NCI-H526 (cell line): ENCODE data around the gene SERTAD1.
"Not testable (repeated sequence)": the region's sequence is repeated elsewhere in the genome, so short reads cannot be mapped to it uniquely, and the experiment has no call there.

ENCODE experiments used
- DNase-seq, 2 experiments: peaks; one replicate each; lab custom pipeline; 2025; lab: John Stamatoyannopoulos, UW

SERTAD1 gene

DNA sequence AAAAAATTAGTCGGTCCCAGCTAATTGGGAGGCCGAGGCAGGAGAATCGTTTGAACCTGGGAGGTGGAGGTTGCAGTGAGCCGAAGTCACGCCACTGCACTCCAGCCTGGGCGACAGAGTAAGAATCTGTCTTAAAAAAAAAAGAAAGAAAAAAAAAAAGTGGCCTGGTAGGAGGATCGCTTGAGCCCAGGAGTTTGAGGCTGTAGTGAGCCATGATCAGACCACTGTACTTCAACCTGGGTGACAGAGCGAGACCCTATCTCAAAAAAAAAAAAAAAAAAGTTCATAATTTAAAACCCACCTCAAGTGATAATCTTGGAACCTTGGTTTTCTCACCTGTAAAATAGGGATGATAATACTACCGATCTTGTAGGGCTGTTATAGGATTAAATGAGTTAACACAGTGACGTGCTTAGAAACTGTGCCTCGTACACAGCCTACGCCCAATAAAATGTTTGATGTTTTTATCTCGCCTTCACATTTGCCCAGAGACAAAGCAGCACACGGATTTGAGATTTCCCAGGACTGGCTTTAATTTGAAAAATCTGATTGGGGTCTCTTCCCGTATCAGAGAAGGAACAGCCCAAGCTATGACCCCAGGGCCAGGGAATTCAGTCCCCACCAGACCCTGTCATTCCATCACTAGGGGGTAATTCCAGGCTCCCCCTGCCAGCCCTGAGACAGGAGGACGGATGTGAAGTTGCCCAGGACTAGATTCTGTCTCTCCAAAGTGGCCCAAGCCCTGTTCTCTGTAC is 3.6 kb downstream of the SERTAD1 start:
- no peak for DNase-seq

DNA sequence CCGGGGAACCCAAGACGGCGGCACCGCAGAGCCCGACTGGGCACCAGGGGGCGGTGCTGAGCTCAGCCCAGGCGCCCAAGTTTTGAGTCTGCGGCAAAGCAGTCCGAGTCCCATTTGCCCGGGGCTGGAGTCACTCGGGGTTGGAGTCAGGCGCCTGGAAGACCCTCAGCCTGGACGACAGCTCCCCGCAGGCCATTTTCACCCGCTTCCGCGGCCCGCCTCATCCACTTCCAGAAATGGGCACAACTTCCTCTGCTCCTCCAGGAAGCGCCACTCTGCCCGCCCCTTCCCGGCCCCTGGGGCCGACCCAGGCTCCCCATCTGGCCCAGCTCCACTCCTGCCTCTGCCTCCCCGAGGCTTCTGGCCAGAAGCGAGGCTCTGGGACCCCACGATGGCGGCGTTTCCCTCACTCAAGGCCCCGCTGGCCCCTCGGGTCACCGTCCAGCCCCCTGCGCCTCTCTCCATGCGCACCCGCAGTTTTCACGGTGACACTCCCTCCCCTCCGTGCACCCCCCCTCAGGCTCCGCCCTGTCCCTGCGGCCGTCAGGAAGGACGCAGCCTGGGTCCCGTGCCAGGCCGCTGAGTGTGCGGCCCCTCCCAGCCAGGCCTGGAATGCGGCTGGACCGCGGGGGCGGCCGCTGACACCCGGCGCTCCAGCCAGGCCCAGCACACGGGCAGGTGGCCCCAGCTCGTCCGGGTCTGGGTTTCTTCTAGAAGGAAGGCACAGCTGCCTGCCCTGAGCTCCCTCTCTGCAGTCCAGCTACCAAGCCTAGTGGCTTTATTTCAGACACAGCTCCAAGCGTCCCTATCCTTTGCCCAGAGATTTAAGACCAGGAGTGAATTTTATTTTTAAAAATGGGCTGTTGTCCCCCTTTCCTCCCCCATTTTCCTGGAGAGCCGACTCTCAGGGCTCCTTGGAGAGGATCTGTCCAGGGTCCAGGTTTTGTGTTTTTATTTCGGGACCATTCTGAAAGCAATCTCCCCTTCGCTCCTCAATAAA is 4.7 kb downstream of the SERTAD1 start:
- peak; percentile 71 to 95 for DNase-seq

DNA sequence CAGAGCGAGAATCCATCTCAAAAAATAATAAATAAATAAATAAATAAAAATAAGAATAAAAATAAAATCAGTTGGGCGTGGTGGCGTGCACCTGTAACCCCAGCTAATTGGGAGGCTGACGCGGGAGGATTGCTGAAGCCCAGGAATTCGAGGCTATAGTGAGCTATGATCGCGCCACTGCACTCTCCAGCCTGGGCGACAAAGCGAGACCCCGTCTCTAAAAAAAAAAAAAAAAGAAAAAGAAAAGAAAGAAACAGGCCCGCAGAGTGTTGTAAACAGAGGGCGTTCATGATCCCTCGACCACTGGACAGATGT is 5.4 kb downstream of the SERTAD1 start:
- no peak for DNase-seq

DNA sequence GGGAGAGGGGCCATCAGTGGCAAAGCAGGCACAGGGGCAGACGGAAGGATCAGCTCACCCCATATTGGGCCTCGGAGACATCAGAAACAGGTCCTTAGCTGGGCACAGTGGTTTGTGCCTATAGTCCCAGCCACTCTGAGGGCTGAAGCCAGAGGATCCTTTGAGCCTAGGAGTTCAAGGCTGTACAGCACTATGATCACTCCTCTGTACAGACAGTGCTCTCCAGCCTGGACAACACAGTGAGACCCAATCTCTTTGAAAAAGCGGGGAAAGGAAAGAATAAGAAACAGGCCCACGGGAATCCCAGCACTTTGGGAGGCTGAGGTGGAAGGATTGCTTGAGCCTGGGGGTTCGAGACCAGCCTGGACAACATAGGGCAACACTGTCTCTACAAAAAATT is 6.0 kb downstream of the SERTAD1 start:
- DNase-seq, result no peak

DNA sequence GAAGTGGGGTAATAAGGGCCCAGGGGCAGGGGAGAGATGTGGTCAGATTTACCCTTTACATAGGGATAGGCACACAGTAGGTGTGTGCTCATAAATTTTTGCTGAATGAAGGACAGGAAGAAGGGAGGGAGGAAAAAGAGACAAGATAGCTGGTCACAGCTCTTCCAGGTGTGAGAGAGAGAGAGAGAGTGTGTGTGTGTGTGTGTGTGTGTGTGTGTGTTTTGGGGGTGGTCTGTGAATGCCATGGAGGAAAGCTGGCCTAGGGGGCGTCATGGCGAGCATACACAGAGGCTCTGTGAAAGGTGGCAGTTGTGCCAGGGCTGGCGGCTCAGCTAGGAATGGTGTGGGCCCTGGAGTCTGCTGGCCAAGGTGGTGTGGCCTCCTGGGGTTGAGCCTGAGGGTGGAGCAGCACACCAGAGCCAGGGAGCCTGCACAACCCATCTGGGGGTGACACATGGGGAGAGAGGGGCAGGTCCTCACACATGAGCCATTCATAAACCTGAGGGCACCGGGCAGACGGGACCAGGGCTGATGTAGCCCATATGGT is 6.7 kb downstream of the SERTAD1 start:
- DNase-seq, result no peak

DNA sequence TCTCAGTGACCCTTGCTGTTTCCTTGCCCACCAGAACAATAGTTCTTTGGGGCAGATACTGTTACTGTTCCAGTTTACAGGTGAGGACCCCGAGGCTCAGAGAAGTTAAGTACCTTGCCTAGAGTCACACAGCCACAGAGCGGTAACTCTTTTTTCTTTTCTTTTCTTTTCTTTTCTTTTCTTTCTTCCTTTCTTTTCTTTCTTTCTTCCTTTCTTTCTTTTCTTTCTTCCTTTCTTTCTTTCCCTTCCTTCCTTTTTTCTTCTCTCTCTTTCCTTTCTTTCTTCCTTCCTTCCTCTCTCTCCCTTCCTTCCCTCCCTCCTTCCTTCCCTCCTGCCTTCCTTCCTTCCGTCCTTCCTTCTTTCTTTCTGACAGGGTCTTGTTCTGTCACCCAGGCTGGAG is 7.8 kb downstream of the SERTAD1 start:
- no peak for DNase-seq

DNA sequence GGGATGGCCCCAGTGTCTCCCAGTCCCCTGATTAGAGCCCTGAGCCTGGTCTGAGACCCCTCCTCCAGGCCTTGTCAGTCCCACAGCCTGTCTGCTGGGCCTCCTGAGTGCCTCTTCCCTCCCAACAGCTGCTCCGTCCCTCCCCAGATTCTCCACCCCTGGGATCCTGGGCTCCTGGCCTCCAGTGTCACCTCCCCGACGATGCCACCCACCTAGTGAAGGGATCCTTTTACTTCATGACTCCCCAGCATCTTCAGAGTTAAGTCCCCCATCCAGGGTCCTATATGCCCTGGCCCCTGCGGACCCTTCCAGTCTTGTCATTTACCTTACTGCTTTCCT is 8.2 kb downstream of the SERTAD1 start:
- no peak for DNase-seq

DNA sequence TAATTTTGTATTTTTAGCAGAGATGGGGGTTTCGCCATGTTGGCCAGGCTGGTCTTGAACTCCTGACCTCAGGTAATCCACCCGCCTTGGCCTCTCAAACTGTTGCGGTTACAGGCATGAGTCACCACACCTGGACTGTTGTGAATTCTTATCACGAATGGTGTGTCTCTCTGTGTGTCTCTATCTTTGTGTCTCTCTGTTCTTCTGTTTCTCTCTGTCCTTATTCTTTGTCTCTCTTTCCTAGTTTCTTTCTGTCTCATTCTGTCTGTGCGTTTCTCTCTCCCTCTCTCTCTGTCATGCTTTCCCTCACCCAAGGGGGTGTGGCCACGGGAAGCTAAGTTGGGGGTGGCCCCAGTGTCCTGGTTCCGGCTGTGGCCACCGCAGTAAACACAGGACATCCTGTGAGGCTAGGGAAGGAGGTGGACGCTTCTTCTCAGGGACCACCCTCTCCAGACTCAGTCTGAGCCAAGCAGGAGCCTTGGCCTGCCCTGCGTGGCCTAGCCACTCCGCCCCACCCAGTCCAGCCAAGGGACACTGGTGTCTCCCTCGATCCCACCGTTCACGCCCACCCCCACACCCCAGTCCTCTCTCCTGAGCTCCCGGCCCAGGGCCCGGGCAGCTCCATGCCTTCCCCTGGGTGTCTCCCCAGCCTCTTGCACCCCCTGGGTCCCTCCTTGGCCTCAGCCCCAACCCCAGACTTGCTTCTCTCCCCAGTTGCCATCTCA is 8.7 kb downstream of the SERTAD1 start:
- no peak for DNase-seq

DNA sequence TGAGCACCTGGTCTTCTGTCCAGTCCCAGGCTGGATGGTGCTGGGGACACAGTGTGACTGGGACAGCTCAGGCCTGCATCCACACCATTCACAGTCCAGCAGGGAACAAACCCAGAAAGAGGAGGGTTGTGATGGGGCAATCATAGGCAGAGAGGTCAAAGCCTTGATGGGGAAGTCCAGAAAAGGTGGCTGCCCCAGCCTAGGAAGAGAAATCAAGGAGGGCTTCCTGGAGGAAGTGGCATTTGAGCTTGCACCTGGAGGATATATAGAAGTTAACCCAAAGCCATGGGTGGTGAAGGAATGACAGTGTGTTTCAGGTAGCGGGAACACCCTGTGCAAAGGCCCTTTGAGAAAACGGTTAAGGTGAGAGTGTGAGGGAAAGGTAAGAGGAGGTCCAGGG is 10.0 kb downstream of the SERTAD1 start:
- no peak for DNase-seq

DNA sequence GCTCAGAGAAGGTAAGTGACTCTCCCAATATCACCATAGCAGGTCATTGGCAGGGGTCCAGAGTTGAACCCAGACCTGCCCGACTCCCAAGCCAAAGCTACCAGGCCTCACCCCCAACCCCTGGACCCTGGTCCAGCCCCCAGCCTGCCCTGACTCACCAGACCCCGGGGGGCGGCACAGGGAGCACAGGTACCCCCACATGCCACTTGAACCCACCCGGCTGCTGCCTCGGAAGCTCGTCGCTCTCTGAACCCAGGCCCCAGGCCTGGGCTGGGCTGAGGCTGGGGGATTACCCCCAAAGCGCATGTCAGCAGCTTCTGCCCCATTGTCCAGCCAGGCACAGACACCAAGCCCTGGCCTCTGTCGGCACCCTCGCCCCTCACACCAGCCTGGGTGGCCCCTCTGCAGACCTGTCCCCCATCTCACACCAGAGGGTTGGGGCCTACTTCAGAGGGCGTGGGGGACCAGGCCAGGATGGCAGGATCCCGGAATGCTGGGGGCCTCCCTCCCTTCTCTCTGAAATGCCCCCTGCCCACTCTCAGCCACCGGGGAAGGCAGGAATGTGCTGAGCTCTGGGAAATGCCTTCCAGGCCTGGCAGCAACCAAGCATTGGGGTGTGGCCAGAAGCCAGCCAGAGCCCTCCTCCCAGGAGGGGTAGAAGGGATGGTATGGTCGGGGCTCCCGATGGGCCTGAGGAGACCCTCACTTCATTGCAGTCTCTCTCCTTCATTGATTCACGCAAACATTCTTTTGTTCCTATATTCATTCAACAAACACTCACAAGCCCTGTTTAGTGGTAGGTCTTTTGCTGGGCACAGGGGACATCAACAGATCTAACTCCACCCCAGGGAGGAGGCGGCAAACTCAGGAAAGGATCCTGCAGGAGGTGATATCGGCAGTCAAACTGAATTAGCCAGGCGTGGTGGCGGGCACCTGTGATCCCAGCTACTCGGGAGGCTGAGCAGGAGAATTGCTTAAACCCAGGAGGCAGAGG is 11.0 kb downstream of the SERTAD1 start:
- DNase-seq, result no peak

DNA sequence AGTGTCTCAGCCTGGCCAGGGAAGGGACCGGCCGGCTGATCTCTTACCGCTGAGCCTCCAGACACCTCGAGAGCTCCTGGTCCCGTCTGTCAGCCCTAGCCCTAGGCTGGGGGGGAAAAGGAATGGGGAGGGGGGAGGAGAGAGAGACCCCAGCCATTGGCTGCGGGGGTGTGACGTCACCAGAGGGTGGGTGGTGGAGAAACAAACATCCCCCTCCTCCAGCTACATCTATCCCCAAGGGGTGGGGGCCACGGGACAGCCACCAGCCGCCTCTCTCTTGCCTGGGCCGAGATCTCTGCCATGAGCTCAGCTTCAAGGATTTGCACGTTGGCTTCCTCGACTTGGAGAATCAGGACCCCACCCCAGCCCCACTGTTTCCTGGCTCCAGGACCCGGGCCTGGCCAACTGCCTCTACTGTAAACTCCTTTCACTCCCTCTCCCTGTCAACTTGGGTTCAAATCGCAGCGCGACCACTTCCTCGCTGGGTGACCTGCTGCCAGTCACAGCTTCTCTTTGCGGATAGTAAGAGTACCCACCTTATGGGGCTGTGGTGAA is 12.4 kb downstream of the SERTAD1 start, which contains the start of gene PRX:
TSS of gene PRX (minus strand) at position 88 of the 555 bp plus-strand sequence. CDS start 5,446 bp downstream, outside the sequence.
- no peak for DNase-seq

DNA sequence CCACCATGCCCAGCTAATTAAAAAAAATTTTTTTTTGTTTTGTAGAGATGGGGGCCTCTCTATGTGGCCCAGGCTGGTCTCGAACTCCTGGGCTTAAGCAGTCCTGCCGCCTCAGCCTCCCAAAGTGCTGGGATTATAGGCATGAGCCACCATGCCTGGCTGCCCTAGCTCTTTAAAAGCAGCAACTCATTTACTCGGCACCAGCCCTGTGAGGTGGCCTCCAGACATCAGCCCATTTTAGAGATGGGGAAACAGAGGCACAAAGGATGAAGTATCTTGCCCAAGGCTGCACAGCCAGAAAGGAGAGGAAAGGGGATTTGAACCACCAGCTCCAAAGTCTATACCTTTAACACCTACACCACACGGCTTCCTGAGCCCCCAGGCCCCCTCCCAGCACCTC is 12.9 kb downstream of the SERTAD1 start:
- DNase-seq, result no peak

DNA sequence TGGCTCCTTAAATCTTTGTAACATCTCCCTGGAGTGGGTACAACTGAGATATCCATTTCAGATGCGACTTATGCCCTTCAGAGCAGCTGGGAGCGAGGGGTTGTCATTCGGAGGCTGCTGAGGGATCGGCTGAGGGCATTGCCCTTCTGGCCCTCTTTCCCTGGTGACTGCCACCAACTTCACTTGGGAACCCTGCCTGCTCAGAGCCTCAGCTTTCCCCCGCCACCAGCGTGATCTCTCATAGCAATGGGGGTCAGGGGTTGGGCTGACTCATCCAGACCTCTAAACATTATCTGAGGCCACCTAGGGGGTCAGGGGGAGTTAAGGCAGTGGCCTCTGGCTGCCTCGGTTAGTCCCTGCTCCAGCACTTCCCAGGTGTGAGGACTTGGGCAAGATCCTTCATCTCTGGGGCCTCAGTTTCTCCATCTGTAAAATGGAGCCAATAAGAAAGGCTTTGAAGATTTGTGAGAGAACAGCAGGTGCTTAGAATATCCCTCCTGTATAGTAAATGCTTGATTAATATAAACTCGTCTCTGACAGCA is 13.8 kb downstream of the SERTAD1 start:
- DNase-seq, result no peak

DNA sequence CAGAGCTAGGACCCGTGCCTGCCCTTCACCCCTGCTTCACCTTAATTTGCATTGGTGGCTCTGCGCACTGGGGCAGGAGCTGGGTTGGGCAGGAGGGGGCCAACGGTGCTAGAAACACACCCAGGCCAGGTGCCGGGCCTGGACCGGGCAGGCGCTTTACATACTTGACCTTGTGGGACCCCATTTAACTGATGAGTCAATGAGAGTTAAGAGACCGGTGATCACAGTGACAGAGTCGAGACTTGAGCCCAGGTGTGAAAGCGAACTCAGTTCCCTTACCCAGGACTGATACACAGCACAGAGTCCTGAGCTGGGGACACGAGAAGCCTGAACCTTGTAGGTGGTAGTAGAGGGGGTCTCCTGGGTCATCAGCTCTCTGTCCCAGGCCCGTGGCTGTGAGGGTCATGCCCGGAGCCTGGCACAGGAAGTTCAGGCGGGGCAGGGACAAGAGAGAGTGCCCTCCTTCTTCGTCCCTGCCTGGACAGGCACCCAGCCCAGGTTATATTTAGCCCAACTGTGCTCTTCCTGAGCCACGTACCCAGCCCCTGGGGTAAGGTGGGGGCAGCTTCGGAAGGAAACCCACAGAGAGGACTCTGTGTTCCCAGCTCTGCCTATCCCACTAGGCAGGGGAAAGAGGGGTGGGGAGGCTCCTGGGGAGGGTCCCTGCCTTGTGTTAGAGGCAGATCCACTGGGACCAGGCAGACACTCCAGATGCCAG is 14.5 kb downstream of the SERTAD1 start:
- no peak for DNase-seq

DNA sequence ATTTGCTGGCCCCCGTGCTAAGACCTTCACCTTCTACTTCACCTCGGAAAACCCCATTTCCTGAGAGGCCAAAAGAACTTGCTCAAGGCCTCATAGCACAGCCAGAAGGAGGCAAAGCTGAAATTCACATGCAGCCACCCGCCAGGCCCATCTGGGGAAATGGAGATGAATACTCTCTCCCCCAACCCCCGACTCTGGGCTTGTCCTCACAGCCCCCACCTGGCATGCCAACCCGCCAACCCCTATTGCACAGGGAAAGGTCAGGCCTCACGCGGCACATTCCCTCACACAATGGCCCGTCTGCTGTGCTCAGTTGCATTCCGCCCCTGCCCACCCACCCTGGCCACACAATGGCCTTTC is 15.8 kb downstream of the SERTAD1 start:
- no peak for DNase-seq

DNA sequence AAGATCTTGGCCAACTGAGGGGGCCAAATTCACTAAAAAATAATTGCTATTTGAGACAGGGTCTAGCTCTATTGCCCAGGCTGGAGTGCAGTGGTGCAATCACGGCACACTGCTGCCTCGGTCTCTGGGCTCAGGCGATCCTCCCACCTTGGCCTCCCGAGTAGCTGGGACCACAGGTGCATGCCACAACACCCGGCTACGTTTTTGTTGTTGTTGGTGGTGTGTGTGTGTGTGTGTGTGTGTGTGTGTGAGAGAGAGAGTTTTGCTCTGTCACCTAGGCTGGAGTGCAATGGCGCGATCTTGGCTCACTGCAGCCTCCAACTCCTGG is 17.2 kb downstream of the SERTAD1 start:
- DNase-seq, result not testable (repeated sequence)

DNA sequence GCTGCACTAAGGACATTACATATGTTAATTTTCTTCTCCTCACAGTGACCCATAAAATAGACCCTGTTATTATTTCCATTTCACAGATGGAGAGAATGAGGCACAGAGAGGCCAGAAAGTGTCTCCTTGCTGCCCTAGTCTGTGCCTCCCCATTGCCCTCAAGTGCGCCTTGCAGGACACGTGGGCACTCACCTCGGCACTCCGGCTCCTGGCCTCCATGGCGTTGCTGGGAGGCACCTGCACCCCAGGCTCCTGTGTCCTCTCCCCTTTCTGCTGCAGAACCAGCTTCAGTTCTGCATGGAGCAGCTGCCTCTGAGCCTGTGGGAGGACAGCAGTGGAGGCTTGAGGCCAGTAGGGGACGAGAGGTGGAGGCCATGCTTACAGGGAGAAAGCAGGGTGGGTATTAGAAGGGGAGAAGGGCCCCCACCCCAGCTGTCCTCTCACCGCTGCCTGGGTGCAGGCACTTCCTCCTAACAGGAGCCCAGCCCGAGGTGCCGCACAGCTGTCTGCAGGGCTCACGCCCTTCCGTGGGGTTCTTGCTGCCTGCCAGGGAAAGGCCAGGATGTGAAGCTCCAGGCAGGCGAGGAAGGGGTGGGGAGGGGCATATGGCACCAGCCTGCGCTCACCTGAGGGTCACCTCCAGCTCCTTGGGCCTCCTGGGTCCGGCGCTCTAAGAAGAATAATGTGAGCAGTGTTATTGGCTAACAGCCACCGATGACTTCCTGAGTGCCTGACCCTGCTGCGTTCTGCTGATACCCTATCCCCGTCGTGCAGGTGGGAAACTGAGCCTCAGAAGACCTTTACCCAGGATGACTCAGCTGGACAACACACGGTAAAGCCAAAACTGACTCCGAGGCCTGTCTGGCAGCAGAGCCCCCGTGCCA is 17.8 kb downstream of the SERTAD1 start:
- DNase-seq, result no peak

DNA sequence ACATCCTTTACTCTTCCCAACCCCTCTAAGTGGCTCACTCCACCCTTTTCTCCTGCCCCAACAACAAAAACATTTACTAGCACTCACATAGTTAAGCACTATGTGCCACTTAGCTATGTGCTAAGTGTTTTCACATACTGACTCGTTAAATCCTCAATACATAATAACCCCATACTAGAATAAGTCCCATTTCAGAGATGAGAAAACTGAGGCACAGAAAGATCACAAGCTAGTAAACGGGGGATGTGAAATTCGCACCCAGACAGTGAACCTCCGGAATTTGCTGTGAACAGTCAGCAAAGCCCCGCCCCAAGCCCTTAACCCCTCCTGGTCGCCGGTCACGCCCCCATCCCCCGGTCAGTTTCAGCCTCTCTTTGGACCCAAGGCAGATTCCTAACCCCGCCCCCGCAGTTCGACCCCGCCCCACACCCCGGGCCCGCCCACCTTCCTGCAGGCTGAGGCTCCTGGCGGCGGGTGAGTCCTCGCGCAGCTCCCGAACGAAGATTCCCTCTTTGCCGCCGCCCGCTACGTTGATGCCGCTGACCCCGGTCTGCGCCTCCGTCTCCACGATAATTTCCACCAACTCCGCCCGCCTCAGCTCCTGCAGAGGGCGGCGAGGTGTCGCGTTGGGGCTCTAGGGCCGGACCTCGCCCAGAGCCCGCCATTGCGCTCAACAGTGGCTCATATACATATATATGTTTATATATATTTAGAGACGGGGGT is 22.4 kb downstream of the SERTAD1 start:
- DNase-seq, result peak; percentile 64 to 93
